ENCODE results near the gene DOCK3. TPM values are rescaled to one million over a fixed set of nuclear protein-coding genes. Genes with fewer than 3 reads are reported as not detected.

The DOCK3 gene
- total and polyA plus RNA-seq, 10 of the 15 experiments (the other 5 are each of a cell fraction or from before 2014, with no cell fraction given), result 0.02 to 0.52 (median 0.04) TPM; not detected in 5

DNA sequence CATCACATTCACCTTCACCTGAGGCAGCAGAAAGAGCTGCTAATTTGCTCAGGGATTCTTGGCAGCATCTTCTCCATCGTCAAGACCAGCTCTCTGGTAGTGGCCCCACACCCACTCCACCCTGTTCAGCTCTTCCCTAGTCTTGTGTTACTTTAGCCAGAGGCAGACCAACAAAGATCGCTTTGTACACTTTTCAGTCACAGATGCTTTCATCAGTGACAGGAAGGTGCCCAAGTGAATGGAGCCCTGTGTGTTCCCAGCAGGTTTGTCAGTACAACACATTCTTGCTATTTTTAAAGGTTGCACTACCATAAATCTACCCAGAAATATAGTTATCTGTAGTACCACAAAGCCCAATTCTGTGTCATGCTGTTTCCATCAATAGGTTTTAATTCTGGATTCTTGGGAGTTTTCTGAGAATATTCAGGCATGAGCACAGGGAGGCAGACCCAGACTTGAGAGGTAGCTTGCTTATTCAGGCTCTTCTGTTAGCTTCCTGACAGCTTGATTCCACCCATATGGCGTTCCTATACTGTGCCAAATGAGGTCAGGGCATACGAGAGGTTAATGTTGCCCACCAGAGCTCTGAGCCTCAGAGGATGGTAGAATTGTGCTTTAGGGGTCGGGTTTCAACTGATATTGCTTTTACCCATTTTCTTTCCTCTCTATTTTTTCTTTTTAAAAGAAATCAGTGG, 600.5 kb downstream of the DOCK3 start:
- Histone ChIP-seq H3K4me3 (no peak overlapping the region), H2AFZ (ENCODE audit: control insufficient read depth, low read depth, low read length) (no peak overlapping the region), H3K4me2 (ENCODE audit: control insufficient read depth, insufficient read depth) (no peak overlapping the region), H4K20me1 (ENCODE audit: control insufficient read depth, insufficient read depth) (no peaks in the 10 kb centered on the region), H3K27ac (ENCODE audit: control insufficient read depth, insufficient read depth) (no peak overlapping the region), H3K36me3 (ENCODE audit: control insufficient read depth in 2 of 2, insufficient read depth in 2 of 2, low read length in 1 of 2) (no peaks in the 10 kb centered on the region), H3K9ac (ENCODE audit: control insufficient read depth, insufficient read depth, low read length) (no peak overlapping the region), H3K9me3 (replicated peaks; ENCODE audit: control insufficient read depth, insufficient read depth, low read length) (no peaks in the 10 kb centered on the region), H3K27me3 (replicated peaks in 1 of 2; ENCODE audit: control insufficient read depth in 2 of 2, insufficient read depth in 2 of 2, low read length in 1 of 2) (peaks cover 2% of the 10 kb centered on the region in 2 experiments; a peak in 3 of 4 replicates), H3K4me1 (ENCODE audit: control insufficient read depth, insufficient read depth, low read length) (no peaks in the 10 kb centered on the region), H3K79me2 (ENCODE audit: control insufficient read depth, insufficient read depth, low read length) (no peaks in the 10 kb centered on the region)
- intact Hi-C loops (cut with micrococcal nuclease; ENCODE audit: unreplicated experiment) (no loop called here), in situ Hi-C loops (cut with MboI) (no loop called here)
- no peak for ATAC-seq
- SMC1A ChIA-PET (ENCODE audit: uncharacterized antibody, unreplicated experiment), result no interaction called here
- POLR2A ChIA-PET, result no interaction called here
- no TSS peak for BruUV-seq (replicated peaks)
- no peak for DNase-seq (ENCODE audit: low read depth, low spot score)
- 10% methylated on average over 5 of the region's 5 CpGs for WGBS (ENCODE audit: insufficient coverage, insufficient replicate concordance, low lambda C conversion rate, missing lambda C conversion rate)
- CTCF ChIA-PET, result no interaction called here
- RAD21 ChIA-PET (ENCODE audit: unreplicated experiment), result no interaction called here
- FAIRE-seq, result no peak
- TF ChIP-seq MTA3 (IDR thresholded peaks at IDR 0.05; ENCODE audit: borderline replicate concordance, low read length) (no peak), GATAD2B (conservative IDR thresholded peaks at IDR 0.05; ENCODE audit: low read depth) (no peak), POLR2AphosphoS2 (IDR thresholded peaks at IDR 0.05; ENCODE audit: low read depth, low read length) (no peak), BCL11A (IDR thresholded peaks at IDR 0.05; ENCODE audit: low read depth, low read length) (no peak), SRF (IDR thresholded peaks at IDR 0.05; ENCODE audit: low read depth in 2 of 2, low read length in 2 of 2) (no peak), CREB1 (IDR thresholded peaks at IDR 0.05; ENCODE audit: low read depth) (no peak)
- TF ChIP-seq, protein P1, sequence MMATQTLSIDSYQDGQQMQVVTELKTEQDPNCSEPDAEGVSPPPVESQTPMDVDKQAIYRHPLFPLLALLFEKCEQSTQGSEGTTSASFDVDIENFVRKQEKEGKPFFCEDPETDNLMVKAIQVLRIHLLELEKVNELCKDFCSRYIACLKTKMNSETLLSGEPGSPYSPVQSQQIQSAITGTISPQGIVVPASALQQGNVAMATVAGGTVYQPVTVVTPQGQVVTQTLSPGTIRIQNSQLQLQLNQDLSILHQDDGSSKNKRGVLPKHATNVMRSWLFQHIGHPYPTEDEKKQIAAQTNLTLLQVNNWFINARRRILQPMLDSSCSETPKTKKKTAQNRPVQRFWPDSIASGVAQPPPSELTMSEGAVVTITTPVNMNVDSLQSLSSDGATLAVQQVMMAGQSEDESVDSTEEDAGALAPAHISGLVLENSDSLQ (IDR thresholded peaks at IDR 0.05), result no peak
- TF ChIP-seq, protein P2, sequence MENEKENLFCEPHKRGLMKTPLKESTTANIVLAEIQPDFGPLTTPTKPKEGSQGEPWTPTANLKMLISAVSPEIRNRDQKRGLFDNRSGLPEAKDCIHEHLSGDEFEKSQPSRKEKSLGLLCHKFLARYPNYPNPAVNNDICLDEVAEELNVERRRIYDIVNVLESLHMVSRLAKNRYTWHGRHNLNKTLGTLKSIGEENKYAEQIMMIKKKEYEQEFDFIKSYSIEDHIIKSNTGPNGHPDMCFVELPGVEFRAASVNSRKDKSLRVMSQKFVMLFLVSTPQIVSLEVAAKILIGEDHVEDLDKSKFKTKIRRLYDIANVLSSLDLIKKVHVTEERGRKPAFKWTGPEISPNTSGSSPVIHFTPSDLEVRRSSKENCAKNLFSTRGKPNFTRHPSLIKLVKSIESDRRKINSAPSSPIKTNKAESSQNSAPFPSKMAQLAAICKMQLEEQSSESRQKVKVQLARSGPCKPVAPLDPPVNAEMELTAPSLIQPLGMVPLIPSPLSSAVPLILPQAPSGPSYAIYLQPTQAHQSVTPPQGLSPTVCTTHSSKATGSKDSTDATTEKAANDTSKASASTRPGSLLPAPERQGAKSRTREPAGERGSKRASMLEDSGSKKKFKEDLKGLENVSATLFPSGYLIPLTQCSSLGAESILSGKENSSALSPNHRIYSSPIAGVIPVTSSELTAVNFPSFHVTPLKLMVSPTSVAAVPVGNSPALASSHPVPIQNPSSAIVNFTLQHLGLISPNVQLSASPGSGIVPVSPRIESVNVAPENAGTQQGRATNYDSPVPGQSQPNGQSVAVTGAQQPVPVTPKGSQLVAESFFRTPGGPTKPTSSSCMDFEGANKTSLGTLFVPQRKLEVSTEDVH (IDR thresholded peaks at IDR 0.05; ENCODE audit: low read depth, partially characterized antibody), result no peak
- TF ChIP-seq, protein P3, sequence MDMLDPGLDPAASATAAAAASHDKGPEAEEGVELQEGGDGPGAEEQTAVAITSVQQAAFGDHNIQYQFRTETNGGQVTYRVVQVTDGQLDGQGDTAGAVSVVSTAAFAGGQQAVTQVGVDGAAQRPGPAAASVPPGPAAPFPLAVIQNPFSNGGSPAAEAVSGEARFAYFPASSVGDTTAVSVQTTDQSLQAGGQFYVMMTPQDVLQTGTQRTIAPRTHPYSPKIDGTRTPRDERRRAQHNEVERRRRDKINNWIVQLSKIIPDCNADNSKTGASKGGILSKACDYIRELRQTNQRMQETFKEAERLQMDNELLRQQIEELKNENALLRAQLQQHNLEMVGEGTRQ (IDR thresholded peaks at IDR 0.05; ENCODE audit: borderline replicate concordance, low read depth, low read length), result no peak
- TF ChIP-seq, protein P4, sequence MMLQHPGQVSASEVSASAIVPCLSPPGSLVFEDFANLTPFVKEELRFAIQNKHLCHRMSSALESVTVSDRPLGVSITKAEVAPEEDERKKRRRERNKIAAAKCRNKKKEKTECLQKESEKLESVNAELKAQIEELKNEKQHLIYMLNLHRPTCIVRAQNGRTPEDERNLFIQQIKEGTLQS (IDR thresholded peaks at IDR 0.05; ENCODE audit: borderline replicate concordance, extremely low read depth, low read depth, low read length), result no peak
